SIG-M5 treated with dmso at 0.1 percent for 504 hours (cell line): ENCODE data around the gene GOLGA8M.
"Not testable (repeated sequence)": the region's sequence is repeated elsewhere in the genome, so short reads cannot be mapped to it uniquely, and the experiment has no call there.

ENCODE experiments used
- DNase-seq: peaks from one replicate; lab custom pipeline; 2025; ENCODE audit not compliant: unreplicated experiment; lab: John Stamatoyannopoulos, UW

The GOLGA8M gene

DNA sequence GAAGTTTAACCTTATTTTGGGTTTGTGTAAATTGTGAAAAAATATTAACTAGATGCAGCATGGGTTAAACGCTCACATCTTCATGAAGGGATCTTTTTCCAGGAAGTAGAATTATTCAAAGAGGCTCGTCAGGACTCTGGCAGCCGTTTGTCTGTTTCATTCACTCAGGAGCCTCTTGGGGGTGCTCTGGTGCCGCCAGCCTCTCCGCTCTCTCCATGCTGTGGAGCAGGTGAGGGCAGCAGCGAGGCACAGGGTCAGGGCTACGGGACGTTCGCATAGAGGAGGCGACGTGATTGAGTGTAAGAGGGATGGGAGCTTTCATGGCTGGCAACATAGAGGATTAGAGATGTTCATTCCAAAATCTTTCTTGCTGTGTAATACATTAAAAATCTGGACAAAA is 48.5 kb downstream of the GOLGA8M start:
- not testable (repeated sequence) for DNase-seq

DNA sequence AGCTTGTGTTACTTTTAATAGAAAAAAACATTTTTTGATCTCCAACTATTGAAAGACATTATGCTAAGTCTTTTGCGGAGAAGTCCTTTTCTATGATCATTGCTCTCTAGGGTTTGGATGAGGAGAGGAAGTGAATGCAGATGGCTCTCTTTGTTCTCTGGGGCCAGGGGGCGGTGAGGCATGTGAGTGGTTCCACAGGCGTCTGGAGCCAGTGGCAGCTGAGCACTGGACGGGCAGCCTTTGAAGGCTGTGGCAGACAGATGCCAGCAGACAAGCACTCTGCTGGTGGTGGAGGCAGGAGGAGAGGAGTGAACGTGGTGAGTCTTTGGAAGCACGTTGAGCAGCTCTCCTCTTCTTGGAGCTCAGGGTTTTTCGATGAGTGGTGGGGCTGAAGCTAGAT is 51.5 kb downstream of the GOLGA8M start:
- not testable (repeated sequence) for DNase-seq

GRCh38 chr15:28656018-28656360 is 56.2 kb downstream of the GOLGA8M start:
- DNase-seq: not testable (repeated sequence)

DNA sequence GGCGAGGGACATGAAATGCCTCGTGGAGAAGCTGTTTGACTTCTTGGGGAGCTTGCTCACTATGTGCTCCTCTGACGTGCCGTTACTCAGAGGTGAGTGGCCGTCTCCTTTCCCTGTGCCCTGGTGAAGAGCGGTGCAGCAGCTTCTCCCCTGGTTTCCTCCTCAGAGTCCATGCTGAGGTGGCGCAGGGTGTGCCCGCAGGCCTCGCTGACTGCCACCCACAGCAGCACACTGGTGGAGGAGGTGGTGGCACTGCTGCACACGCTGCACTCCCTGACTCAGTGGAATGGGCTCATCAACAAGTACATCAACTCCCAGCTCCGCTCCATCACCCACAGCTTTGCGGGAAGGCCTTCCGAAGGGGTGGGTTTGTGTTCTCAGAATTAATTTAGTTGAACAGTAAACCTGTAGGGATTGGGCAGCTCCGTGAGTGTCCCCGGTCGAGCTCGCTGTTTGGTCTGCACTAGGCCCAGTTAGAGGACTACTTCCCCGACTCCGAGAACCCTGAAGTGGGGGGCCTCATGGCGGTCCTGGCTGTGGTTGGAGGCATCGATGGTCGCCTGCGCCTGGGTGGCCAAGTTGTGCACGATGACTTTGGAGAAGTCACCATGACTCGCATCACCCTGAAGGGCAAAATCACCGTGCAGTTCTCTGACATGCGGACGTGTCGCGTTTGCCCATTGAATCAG is 56.7 kb downstream of the GOLGA8M start:
- DNase-seq: not testable (repeated sequence)

DNA sequence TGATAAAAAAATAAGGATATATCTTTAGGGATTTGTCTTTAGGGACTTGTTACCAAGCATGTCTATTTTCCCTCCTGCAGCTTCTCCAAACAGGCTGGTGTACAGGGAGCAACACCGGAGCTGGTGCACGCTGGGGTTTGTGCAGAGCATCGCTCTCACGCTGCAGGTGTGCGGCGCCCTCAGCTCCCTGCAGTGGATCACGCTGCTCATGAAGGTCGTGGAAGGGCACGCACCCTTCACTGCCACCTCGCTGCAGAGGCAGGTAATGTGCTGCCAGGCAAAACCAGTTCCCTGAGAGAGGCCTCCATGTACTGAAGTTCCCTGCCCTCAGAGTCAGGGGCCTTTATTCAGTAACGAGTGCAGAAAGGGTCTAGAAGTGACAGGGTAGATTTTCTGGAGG is 58.0 kb downstream of the GOLGA8M start:
- not testable (repeated sequence) for DNase-seq

GRCh38 chr15:28652538-28652937 is 59.7 kb downstream of the GOLGA8M start:
- not testable (repeated sequence) for DNase-seq
